Nucleus accumbens (tissue), 56 donors: Measurements from ENCODE around the gene CRNKL1.

ENCODE experiments used
- DNase-seq, 56 donors: peaks; one replicate each; lab custom pipeline; 2025; lab: John Stamatoyannopoulos, UW

The CRNKL1 gene

GRCh38 chr20:19990850-19991249 lies 61.4 kb downstream of the CRNKL1 start:
- DNase-seq: no peak

GRCh38 chr20:19987046-19987445 lies 65.2 kb downstream of the CRNKL1 start:
- DNase-seq: no peak

GRCh38 chr20:19986419-19986818 lies 65.8 kb downstream of the CRNKL1 start:
- DNase-seq: peak in 7 of 56 donors; percentile 11 to 60 (median 32)
